Caco-2 (cell line): ENCODE data around the gene ALOXE3. TPM values are rescaled to one million over a fixed set of nuclear protein-coding genes. Genes with fewer than 3 reads are reported as not detected.
A peak's percentile ranks its signal among the peaks of the same experiment; 100 is the strongest.

ENCODE experiments used
- BruUV-seq: library from RNA; stranded (reverse); fragments of 400-500 nt; replicated peaks from 2 replicates; lab custom pipeline; 2021; lab: Mats Ljungman, UMichigan
- CTCF ChIA-PET: fragments of 300-600 bp; sonication (Branson Sonifier 250); formaldehyde crosslinking; loops from one replicate; lab custom pipeline; 2022; ENCODE audit warnings: antibody characterized with exemption; lab: Charles Lee
- POLR2A ChIA-PET: fragments of 300-600 bp; sonication (Branson Sonifier 250); formaldehyde crosslinking; loops from one replicate; lab custom pipeline; 2022; ENCODE audit warnings: antibody characterized with exemption; lab: Charles Lee
- DNase-seq, 2 experiments: peaks; one replicate each; pipeline versions ENCODE4 v3.0.0 to v3.0.0-alpha.2; 2020 to 2022
- H3K27me3 ChIP-seq: replicated peaks from 2 replicates; pipeline ENCODE4 v1.6.0; 2011; ENCODE audit warnings: low read length; ENCODE audit not compliant: control insufficient read depth, insufficient read depth
- H3K36me3 ChIP-seq: 2 replicates; pipeline ENCODE4 v1.5.1; 2011; ENCODE audit warnings: low read length; ENCODE audit not compliant: control insufficient read depth, insufficient read depth
- H3K4me1 ChIP-seq: fragments of 250-450 bp; sonication (Bioruptor Pico); 2 replicates; pipeline ENCODE4 v1.5.1; 2020; ENCODE audit warnings: mild to moderate bottlenecking
- H3K4me3 ChIP-seq: 2 replicates; pipeline ENCODE4 v1.5.1; 2011; ENCODE audit warnings: low read depth, mild to moderate bottlenecking, control low read depth, low read length
- H3K9me3 ChIP-seq: fragments of 250-450 bp; sonication (Bioruptor Pico); 2 replicates; pipeline ENCODE4 v1.5.1; 2020; ENCODE audit warnings: mild to moderate bottlenecking, moderate library complexity
- H3K27ac Mint-ChIP-seq: one replicate; pipeline ENCODE4 v1.8.0; 2022; ENCODE audit warnings: mixed read lengths; ENCODE audit not compliant: unreplicated experiment
- H3K27me3 Mint-ChIP-seq: one replicate; pipeline ENCODE4 v1.8.0; 2022; ENCODE audit warnings: mixed read lengths; ENCODE audit not compliant: insufficient read depth, unreplicated experiment
- H3K36me3 Mint-ChIP-seq: one replicate; pipeline ENCODE4 v1.8.0; 2022; ENCODE audit warnings: mild to moderate bottlenecking, mixed read lengths; ENCODE audit not compliant: insufficient read depth, unreplicated experiment
- H3K4me1 Mint-ChIP-seq: one replicate; pipeline ENCODE4 v1.8.0; 2022; ENCODE audit warnings: low read depth, mixed read lengths; ENCODE audit not compliant: unreplicated experiment
- H3K4me3 Mint-ChIP-seq: one replicate; pipeline ENCODE4 v1.8.0; 2022; ENCODE audit warnings: mild to moderate bottlenecking, moderate library complexity, mixed read lengths; ENCODE audit not compliant: unreplicated experiment
- H3K9me3 Mint-ChIP-seq: one replicate; pipeline ENCODE4 v1.8.0; 2022; ENCODE audit warnings: mixed read lengths; ENCODE audit not compliant: unreplicated experiment
- CTCF ChIP-seq, 2 experiments: fragments of 200-600 bp in 1 of 2; IDR thresholded peaks; 1 replicate in 1 of 2; 2 replicates in 1 of 2; pipeline versions ENCODE4 v1.5.1 to v1.8.0; 2011 to 2022; ENCODE audit warnings: antibody characterized with exemption in 1 of 2, control low read depth in 1 of 2, inconsistent platforms in 1 of 2, low read depth in 1 of 2, low read length in 1 of 2, mild to moderate bottlenecking in 1 of 2, moderate library complexity in 1 of 2; ENCODE audit not compliant: insufficient read depth in 1 of 2, severe bottlenecking in 1 of 2, unreplicated experiment in 1 of 2
- intact Hi-C: fragments of 100-400 bp; cut with micrococcal nuclease; formaldehyde crosslinking; loops from one replicate; pipeline ENCODE4 v1.10.0; 2022; ENCODE audit not compliant: unreplicated experiment
- total RNA-seq: library from RNA; stranded (reverse); gene quantifications from 2 replicates; pipeline ENCODE4 v1.2.3, GENCODE V29; 2022

Gene ALOXE3
- total RNA-seq, 1 experiment from 2014 or later, result not detected

- Mint-ChIP-seq H3K27me3 (no peaks in the 10 kb centered on the region), H3K27ac (peak overlapping the region; percentile 90), H3K36me3 (peaks cover 6% of the 10 kb centered on the region), H3K4me1 (peaks cover 13% of the 10 kb centered on the region), H3K9me3 (no peaks in the 10 kb centered on the region), H3K4me3 (peak overlapping the region; percentile 83)
- BruUV-seq, result no TSS peak
- no peaks in the 10 kb centered on the region for H3K9me3 ChIP-seq
- ChIA-PET CTCF (interaction anchor here (0.6 to 2.8 kb wide), 6 partner anchors 14 to 123 kb away, joined by 3 to 25 read pairs (median 5); no protein-coding TSS in a partner anchor), POLR2A (interaction anchor here (0.6 to 1.4 kb wide), 5 partner anchors 40 to 472 kb away, joined by 3 to 8 read pairs (median 3); partner anchors contain the start of gene TP53)
- H3K27me3 ChIP-seq, result no peaks in the 10 kb centered on the region
- no peak for DNase-seq
- no peaks in the 10 kb centered on the region for H3K36me3 ChIP-seq
- no peak overlapping the region for H3K4me3 ChIP-seq
- intact Hi-C loops, result loop anchor here (1.0 to 2.0 kb wide), 6 partner anchors 15 to 193 kb away; partner anchors contain the start of gene ALOXE3
- peaks cover 14% of the 10 kb centered on the region for H3K4me1 ChIP-seq
- no peak for TF ChIP-seq CTCF (IDR thresholded peaks at IDR 0.05; ENCODE audit: insufficient read depth in 1 of 2, low read depth in 1 of 2, low read length in 1 of 2, severe bottlenecking in 1 of 2, unreplicated experiment in 1 of 2)
These were observed 62.5 kb downstream of the ALOXE3 start for GRCh38 chr17:8055851-8056231.

GRCh38 chr17:8053600-8053999 is 64.7 kb downstream of the ALOXE3 start:
- CTCF ChIA-PET, result no interaction called here

More at GRCh38 chr17:8053600-8053999, 64.7 kb downstream of the ALOXE3 start:
- H3K36me3 Mint-ChIP-seq, result peaks cover 6% of the 10 kb centered on the region
- no peak overlapping the region for H3K27ac Mint-ChIP-seq
- H3K27me3 ChIP-seq, result no peaks in the 10 kb centered on the region
- H3K36me3 ChIP-seq, result no peaks in the 10 kb centered on the region
- POLR2A ChIA-PET, result no interaction called here
- no peaks in the 10 kb centered on the region for H3K27me3 Mint-ChIP-seq
- peaks cover 14% of the 10 kb centered on the region for H3K4me1 ChIP-seq
- no peak overlapping the region for H3K4me3 Mint-ChIP-seq
- H3K9me3 Mint-ChIP-seq, result no peaks in the 10 kb centered on the region
- no peak for TF ChIP-seq CTCF (IDR thresholded peaks at IDR 0.05; ENCODE audit: insufficient read depth in 1 of 2, low read depth in 1 of 2, low read length in 1 of 2, severe bottlenecking in 1 of 2, unreplicated experiment in 1 of 2)
- no peak overlapping the region for H3K4me3 ChIP-seq
- peaks cover 13% of the 10 kb centered on the region for H3K4me1 Mint-ChIP-seq
- no peaks in the 10 kb centered on the region for H3K9me3 ChIP-seq
- no peak for DNase-seq
- intact Hi-C loops, result no loop called here
- no TSS peak for BruUV-seq
